Mesenchymal stem cell (in vitro differentiated cells and primary cell): ENCODE data around the gene OPRL1.

Experiments
- DNase-seq: peaks from one replicate; pipeline ENCODE4 v3.0.0-alpha.2; 2013
- H2AFZ ChIP-seq: one replicate; pipeline ENCODE4 v1.6.1; 2013; ENCODE audit warnings: low read depth, mild to moderate bottlenecking, control low read depth, inconsistent platforms, low read length, moderate library complexity
- H2AK5ac ChIP-seq: 2 replicates; pipeline ENCODE4 v1.6.1; 2013; ENCODE audit warnings: low read length, moderate library complexity, mild to moderate bottlenecking, inconsistent platforms; ENCODE audit not compliant: severe bottlenecking
- H2BK120ac ChIP-seq: one replicate; pipeline ENCODE4 v1.6.1; 2013; ENCODE audit warnings: low read depth, mild to moderate bottlenecking, inconsistent platforms, low read length, moderate library complexity
- H2BK12ac ChIP-seq, 2 experiments: one replicate each; pipeline ENCODE4 v1.6.1; 2013; ENCODE audit warnings: inconsistent platforms in 2 of 2, low read length in 2 of 2, mild to moderate bottlenecking in 2 of 2, moderate library complexity in 2 of 2, control low read depth in 1 of 2
- H2BK15ac ChIP-seq: one replicate; pipeline ENCODE4 v1.6.1; 2013; ENCODE audit warnings: mild to moderate bottlenecking, low read depth, inconsistent platforms; ENCODE audit not compliant: poor library complexity, severe bottlenecking
- H2BK5ac ChIP-seq: 2 replicates; pipeline ENCODE4 v1.6.1; 2013; ENCODE audit warnings: low read depth, mild to moderate bottlenecking, low read length, control low read depth, inconsistent platforms; ENCODE audit not compliant: poor library complexity, severe bottlenecking
- H3K14ac ChIP-seq, 2 experiments: one replicate each; pipeline ENCODE4 v1.6.1; 2013; ENCODE audit warnings: inconsistent platforms in 2 of 2, low read length in 2 of 2, control low read depth in 1 of 2, mild to moderate bottlenecking in 1 of 2, moderate library complexity in 1 of 2
- H3K18ac ChIP-seq, 2 experiments: one replicate each; pipeline ENCODE4 v1.6.1; 2013; ENCODE audit warnings: inconsistent platforms in 2 of 2, low read length in 2 of 2, control low read depth in 1 of 2, low read depth in 1 of 2, mild to moderate bottlenecking in 1 of 2
- H3K23ac ChIP-seq, 2 experiments: one replicate each; pipeline ENCODE4 v1.6.1; 2013; ENCODE audit warnings: inconsistent platforms in 2 of 2, low read length in 2 of 2, mild to moderate bottlenecking in 2 of 2, moderate library complexity in 2 of 2, control low read depth in 1 of 2
- H3K27ac ChIP-seq: 2 replicates; pipeline ENCODE4 v1.5.1; 2013; ENCODE audit warnings: mild to moderate bottlenecking, moderate library complexity, low read length, control low read depth, inconsistent platforms; ENCODE audit not compliant: poor library complexity, severe bottlenecking
- H3K27me3 ChIP-seq, 2 experiments: 2 replicates each; pipeline versions ENCODE4 v1.6.1 to v1.7.0; 2013; ENCODE audit warnings: low read length in 2 of 2, mild to moderate bottlenecking in 2 of 2, moderate library complexity in 2 of 2, control low read depth in 1 of 2, inconsistent platforms in 1 of 2; ENCODE audit not compliant: control insufficient read depth in 1 of 2, insufficient read depth in 1 of 2
- H3K36me3 ChIP-seq, 2 experiments: 2 replicates each; pipeline versions ENCODE4 v1.6.1 to v1.7.0; 2013; ENCODE audit warnings: low read length in 2 of 2, control low read depth in 1 of 2, inconsistent platforms in 1 of 2, low read depth in 1 of 2, mild to moderate bottlenecking in 1 of 2; ENCODE audit not compliant: insufficient read depth in 2 of 2, control insufficient read depth in 1 of 2
- H3K4ac ChIP-seq, 2 experiments: one replicate each; pipeline ENCODE4 v1.6.1; 2013; ENCODE audit warnings: inconsistent platforms in 2 of 2, low read length in 2 of 2, mild to moderate bottlenecking in 2 of 2, moderate library complexity in 2 of 2, control low read depth in 1 of 2, low read depth in 1 of 2
- H3K4me1 ChIP-seq: 2 replicates; pipeline ENCODE4 v1.6.1; 2013; ENCODE audit warnings: low read depth, low read length, control low read depth; ENCODE audit not compliant: control insufficient read depth, insufficient read depth
- H3K4me2 ChIP-seq: 2 replicates; pipeline ENCODE4 v1.6.1; 2013; ENCODE audit warnings: low read length, mild to moderate bottlenecking, inconsistent platforms; ENCODE audit not compliant: poor library complexity, severe bottlenecking
- H3K4me3 ChIP-seq, 2 experiments: 2 replicates each; pipeline versions ENCODE4 v1.5.1 to v1.7.0; 2013; ENCODE audit warnings: low read length in 2 of 2, mild to moderate bottlenecking in 2 of 2, control low read depth in 1 of 2, low read depth in 1 of 2; ENCODE audit not compliant: insufficient read depth in 1 of 2
- H3K79me1 ChIP-seq: replicated peaks from 2 replicates; pipeline ENCODE4 v1.6.1; 2013; ENCODE audit warnings: mild to moderate bottlenecking, control low read depth, low read length, inconsistent platforms; ENCODE audit not compliant: poor library complexity, severe bottlenecking
- H3K9ac ChIP-seq: 2 replicates; pipeline ENCODE4 v1.7.0; 2013; ENCODE audit warnings: mild to moderate bottlenecking, low read length, moderate library complexity
- H3K9me3 ChIP-seq: 2 replicates; pipeline ENCODE4 v1.7.0; 2013; ENCODE audit warnings: mild to moderate bottlenecking, low read length; ENCODE audit not compliant: control insufficient read depth
- H4K8ac ChIP-seq: one replicate; pipeline ENCODE4 v1.6.1; 2013; ENCODE audit warnings: inconsistent platforms, mild to moderate bottlenecking, low read length, moderate library complexity
- H4K91ac ChIP-seq: one replicate; pipeline ENCODE4 v1.6.1; 2013; ENCODE audit warnings: mild to moderate bottlenecking, low read length, inconsistent platforms
- WGBS: methylation state at CpG from one replicate; pipeline ENCODE4 v1.1.7; 2013; ENCODE audit warnings: mixed read lengths; 5-methylcytosine and 5-hydroxymethylcytosine counted together

The OPRL1 gene

DNA sequence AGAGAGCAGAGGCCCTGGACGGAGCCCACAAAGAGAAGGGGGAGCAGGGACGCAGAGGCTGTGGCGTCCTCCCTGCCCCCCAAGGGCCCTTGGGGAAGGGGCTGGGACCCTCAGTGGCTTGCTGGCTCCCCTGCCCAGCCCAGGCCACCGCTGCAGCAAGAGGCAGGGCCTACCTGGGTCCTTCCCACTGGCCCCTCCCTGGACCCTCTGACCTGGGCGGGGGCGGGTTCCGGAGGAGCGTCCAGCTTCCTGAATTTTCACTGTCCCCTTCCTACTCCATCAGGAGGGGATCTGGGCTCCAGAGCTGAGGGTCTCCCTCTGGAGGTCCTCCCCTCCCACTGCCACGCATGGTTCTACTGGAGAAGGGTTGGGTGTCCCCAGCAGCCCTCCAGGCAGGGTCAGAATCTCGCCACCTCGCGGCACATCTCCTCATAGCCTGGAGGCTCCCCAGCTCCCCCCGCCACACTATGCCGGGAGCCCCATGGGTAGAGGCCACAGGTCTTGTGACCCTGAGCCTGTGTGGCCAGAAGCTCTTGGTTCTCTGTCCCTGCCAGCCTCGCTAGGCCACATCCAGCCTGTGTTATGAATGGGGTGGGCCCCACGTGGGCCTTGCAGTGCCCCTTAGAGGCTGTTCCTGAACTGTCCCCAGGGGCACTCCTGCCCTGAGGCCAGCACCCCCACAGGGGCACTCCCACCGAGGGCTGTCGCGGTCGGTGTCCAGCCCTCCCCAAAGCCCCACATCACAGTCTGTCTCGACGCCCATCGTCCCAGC, 29.4 kb upstream of the OPRL1 start:
- Histone ChIP-seq H2BK12ac (peak overlapping the region in 1 of 2 experiments; percentile 35), H3K18ac (no peak overlapping the region), H2BK120ac (no peak overlapping the region), H3K4ac (no peak overlapping the region), H3K14ac (no peak overlapping the region), H3K27ac (no peak overlapping the region), H2AK5ac (no peak overlapping the region), H3K9ac (no peak overlapping the region), H3K27me3 (peaks cover 53 to 81% of the 10 kb centered on the region in 2 experiments), H2AFZ (no peak overlapping the region), H3K4me3 (no peak overlapping the region), H3K4me1 (peaks cover 37% of the 10 kb centered on the region), H4K8ac (no peak overlapping the region), H2BK15ac (no peak overlapping the region), H3K79me1 (no peaks in the 10 kb centered on the region), H3K9me3 (no peaks in the 10 kb centered on the region), H3K4me2 (no peak overlapping the region), H4K91ac (peak overlapping the region; percentile 21), H3K36me3 (no peaks in the 10 kb centered on the region), H2BK5ac (no peak overlapping the region), H3K23ac (no peak overlapping the region)
- DNase-seq: no peak
- 89% methylated on average over 23 of the region's 23 CpGs for WGBS

DNA sequence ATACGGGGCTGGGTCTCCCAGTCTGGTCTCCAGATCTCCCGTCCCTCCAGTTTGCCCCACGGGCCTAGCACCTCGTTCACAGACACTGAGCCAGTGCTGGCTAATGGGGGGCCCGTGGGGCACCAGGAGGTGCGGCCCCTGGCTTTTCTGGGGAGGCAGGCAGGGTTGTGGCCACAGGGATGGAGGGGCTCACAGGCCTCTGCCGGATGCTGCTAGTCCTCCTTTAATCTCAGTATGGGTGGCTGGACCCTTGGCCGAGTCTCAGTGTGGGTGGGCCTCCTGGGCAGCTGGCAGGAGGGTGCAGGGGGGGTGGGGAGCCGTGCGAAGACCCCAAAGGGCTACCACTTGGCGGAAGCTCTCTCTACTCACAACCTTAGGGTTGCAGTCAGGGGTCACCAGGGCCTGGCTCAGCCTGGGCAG, 28.8 kb upstream of the OPRL1 start:
- H2AK5ac ChIP-seq: no peak overlapping the region
- H3K9me3 ChIP-seq: no peaks in the 10 kb centered on the region
- H3K27me3 ChIP-seq: peaks cover 50 to 81% of the 10 kb centered on the region in 2 experiments
- H2BK120ac ChIP-seq: no peak overlapping the region
- H3K14ac ChIP-seq: no peak overlapping the region
- no peak overlapping the region for H3K27ac ChIP-seq
- no peak overlapping the region for H3K23ac ChIP-seq
- peaks cover 41% of the 10 kb centered on the region for H3K4me1 ChIP-seq
- no peak overlapping the region for H2BK5ac ChIP-seq
- no peak overlapping the region for H3K4me2 ChIP-seq
- H3K4me3 ChIP-seq: no peak overlapping the region
- no peak overlapping the region for H2AFZ ChIP-seq
- H3K4ac ChIP-seq: no peak overlapping the region
- DNase-seq: no peak
- peak overlapping the region in 1 of 2 experiments; percentile 35 for H2BK12ac ChIP-seq
- H3K9ac ChIP-seq: no peak overlapping the region
- WGBS: 78% methylated on average over 11 of the region's 11 CpGs
- no peak overlapping the region for H3K18ac ChIP-seq
- no peaks in the 10 kb centered on the region for H3K79me1 ChIP-seq
- H2BK15ac ChIP-seq: peak overlapping the region; percentile 63
- H4K91ac ChIP-seq: no peak overlapping the region
- H4K8ac ChIP-seq: no peak overlapping the region
- H3K36me3 ChIP-seq: no peaks in the 10 kb centered on the region

DNA sequence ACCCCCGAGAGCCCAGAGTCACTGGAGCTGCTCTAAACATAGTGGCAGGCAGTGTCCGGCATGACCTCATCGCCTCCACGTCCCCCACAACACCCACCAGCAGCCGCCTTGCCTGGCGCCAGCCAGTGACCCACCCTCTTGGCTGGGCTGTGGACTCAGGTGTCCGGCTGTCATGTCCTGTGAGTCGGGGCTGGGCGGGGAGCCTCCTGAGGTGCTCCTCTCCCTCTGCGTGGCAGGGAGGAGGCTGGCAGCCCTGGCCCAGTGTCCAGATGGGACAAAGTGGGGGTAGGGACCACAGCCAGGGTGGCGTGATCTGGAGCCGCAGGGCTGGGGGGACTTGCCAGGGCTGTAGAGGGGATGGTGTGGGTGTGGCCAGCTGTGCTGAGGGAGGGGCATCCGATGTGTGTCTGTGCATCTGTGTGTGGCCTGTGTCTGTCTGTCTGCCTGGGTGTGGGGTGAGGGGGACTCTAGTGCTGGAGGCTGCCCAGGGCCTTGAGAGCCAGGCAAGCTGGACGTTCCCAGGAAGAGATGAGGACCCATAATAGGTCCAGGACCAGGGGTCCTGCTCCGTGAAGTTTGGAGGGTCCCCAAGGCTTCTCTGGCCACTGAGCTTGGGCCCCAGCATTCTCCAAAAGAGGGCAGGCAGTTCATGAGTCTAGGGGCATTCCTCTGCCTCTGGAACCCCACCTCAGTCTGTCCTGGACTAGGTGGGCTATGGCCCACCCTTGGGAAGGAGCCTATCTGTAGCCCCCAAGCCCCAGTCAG, 28.1 kb upstream of the OPRL1 start:
- Histone ChIP-seq H2BK120ac (no peak overlapping the region), H3K4ac (no peak overlapping the region), H3K14ac (no peak overlapping the region), H3K27me3 (peaks cover 43 to 78% of the 10 kb centered on the region in 2 experiments), H2BK15ac (peak overlapping the region; percentile 33), H2BK12ac (peak overlapping the region in 1 of 2 experiments; percentile 60), H3K9ac (no peak overlapping the region), H3K79me1 (no peaks in the 10 kb centered on the region), H3K4me1 (peaks cover 46% of the 10 kb centered on the region), H2AK5ac (no peak overlapping the region), H2AFZ (no peak overlapping the region), H3K18ac (no peak overlapping the region), H4K8ac (peak overlapping the region; percentile 40), H3K9me3 (no peaks in the 10 kb centered on the region), H3K36me3 (no peaks in the 10 kb centered on the region), H3K4me2 (no peak overlapping the region), H3K23ac (no peak overlapping the region), H3K4me3 (no peak overlapping the region), H2BK5ac (no peak overlapping the region), H3K27ac (no peak overlapping the region), H4K91ac (peak overlapping the region; percentile 61)
- no peak for DNase-seq
- 87% methylated on average over 15 of the region's 15 CpGs for WGBS

DNA sequence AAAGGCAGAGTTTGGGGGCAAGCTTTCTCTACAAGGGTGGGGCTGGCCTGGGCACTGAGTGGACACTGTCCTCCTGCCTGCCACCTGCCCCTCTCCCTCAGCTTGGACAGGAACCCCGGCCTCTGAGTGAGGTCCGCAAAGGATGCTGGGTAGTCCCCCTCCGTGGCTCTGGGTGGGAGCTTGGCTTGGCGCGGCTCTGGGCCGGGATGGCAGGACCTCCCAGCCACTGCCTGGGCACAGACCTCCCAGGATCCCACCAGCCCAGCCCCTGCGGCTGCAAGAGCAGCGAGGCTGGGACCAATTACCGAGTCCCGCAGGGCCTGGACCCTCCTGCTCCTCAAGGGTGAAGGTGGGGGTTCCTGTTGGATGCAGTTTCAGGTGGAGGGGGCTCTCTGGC, 27.6 kb upstream of the OPRL1 start:
- Histone ChIP-seq H3K9me3 (no peaks in the 10 kb centered on the region), H2BK15ac (peak overlapping the region; percentile 82), H3K4ac (no peak overlapping the region), H3K79me1 (no peaks in the 10 kb centered on the region), H3K18ac (no peak overlapping the region), H2AFZ (no peak overlapping the region), H3K4me2 (no peak overlapping the region), H3K36me3 (no peaks in the 10 kb centered on the region), H3K27me3 (peaks cover 37 to 78% of the 10 kb centered on the region in 2 experiments), H3K14ac (no peak overlapping the region), H3K9ac (no peak overlapping the region), H3K27ac (no peak overlapping the region), H4K8ac (no peak overlapping the region), H2BK120ac (no peak overlapping the region), H2BK12ac (peak overlapping the region in 1 of 2 experiments; percentile 43), H4K91ac (peak overlapping the region; percentile 28), H3K23ac (no peak overlapping the region), H3K4me3 (no peak overlapping the region), H3K4me1 (peaks cover 52% of the 10 kb centered on the region), H2BK5ac (no peak overlapping the region), H2AK5ac (no peak overlapping the region)
- WGBS: 85% methylated on average over 7 of the region's 10 CpGs
- DNase-seq: no peak
